8988T (cell line): ENCODE measurements around the gene C16orf95.
"Not testable (repeated sequence)": the region's sequence is repeated elsewhere in the genome, so short reads cannot be mapped to it uniquely, and the experiment has no call there.

Experiments used
- DNase-seq: peaks from one replicate; pipeline ENCODE4 v3.0.0; 2011

C16orf95 gene

GRCh38 chr16:87316923-87317749, at the start of gene C16orf95:
Gene C16orf95 (minus strand): TSS chr16:87317392. CDS start chr16:87317242, 150 bp downstream.
- peak; percentile 99 for DNase-seq

- DNase-seq, result no peak
These were observed 49.7 kb upstream of the C16orf95 start for GRCh38 chr16:87366930-87367329.

GRCh38 chr16:87366288-87366687, 49.1 kb upstream of the C16orf95 start:
- DNase-seq, result no peak

GRCh38 chr16:87365021-87365713, 48.0 kb upstream of the C16orf95 start:
- no peak for DNase-seq

- no peak for DNase-seq
These were observed 46.7 kb upstream of the C16orf95 start for GRCh38 chr16:87363771-87364455.

GRCh38 chr16:87362828-87363559, 45.8 kb upstream of the C16orf95 start:
- not testable (repeated sequence) for DNase-seq

GRCh38 chr16:87361916-87362619, 44.9 kb upstream of the C16orf95 start:
- no peak for DNase-seq

GRCh38 chr16:87360862-87361610, 43.8 kb upstream of the C16orf95 start:
- no peak for DNase-seq

- no peak for DNase-seq
These were observed 41.9 kb upstream of the C16orf95 start for GRCh38 chr16:87359121-87359520.

GRCh38 chr16:87358696-87359095, 41.5 kb upstream of the C16orf95 start:
- no peak for DNase-seq

- DNase-seq, result no peak
These were observed 41.1 kb upstream of the C16orf95 start for GRCh38 chr16:87358250-87358649.

- no peak for DNase-seq
These were observed 39.3 kb upstream of the C16orf95 start for GRCh38 chr16:87356491-87356853.

GRCh38 chr16:87353613-87354012, 36.4 kb upstream of the C16orf95 start:
- no peak for DNase-seq

- no peak for DNase-seq
These were observed 35.6 kb upstream of the C16orf95 start for GRCh38 chr16:87352818-87353217.

GRCh38 chr16:87351320-87351698, 34.1 kb upstream of the C16orf95 start:
- DNase-seq, result no peak

- DNase-seq, result no peak
These were observed 33.6 kb upstream of the C16orf95 start for GRCh38 chr16:87350681-87351319.

- DNase-seq, result no peak
These were observed 32.8 kb upstream of the C16orf95 start for GRCh38 chr16:87350031-87350430.

GRCh38 chr16:87348616-87349157, 31.5 kb upstream of the C16orf95 start:
- DNase-seq, result no peak

GRCh38 chr16:87347932-87348615, 30.9 kb upstream of the C16orf95 start:
- no peak for DNase-seq

GRCh38 chr16:87346517-87347060, 29.4 kb upstream of the C16orf95 start:
- no peak for DNase-seq
